ENCODE measurements around the gene AK5.

DNA sequence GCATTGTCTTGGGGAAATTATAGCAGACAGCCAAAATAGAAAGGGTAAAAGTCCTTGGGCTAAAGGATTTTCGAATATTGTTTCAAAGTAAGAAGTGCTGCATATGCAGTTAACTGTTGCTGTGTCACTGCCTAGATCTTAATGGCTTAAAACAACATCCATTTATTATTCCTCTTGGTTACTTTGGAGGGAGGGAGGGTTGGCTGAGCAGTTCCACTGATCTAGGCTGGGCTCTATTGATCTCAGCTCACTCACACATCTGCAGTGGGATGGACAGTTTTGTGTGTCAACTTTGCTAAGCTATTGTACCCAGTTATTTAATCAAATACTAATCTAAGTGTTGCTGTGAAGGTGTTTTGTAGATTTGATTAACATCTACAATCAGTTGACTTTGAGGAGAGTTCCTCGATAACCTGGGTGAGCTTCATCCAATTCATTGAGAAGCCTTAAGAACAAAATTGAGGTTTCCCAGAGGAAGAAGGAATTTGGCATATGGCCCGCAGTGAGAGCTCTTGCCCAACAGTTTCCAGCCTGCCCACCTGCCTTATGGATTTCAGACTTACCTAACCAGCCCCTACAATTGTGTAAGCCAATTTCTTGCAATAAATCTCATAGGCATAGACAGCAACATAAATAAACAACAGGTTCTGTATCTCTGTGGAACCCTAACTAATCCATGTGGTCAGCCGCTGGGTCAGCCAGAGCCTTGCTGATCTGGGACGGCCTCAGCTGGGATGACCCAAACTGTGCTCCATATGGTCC, 187.3 kb downstream of the AK5 start:
- TF ChIP-seq, protein P1, sequence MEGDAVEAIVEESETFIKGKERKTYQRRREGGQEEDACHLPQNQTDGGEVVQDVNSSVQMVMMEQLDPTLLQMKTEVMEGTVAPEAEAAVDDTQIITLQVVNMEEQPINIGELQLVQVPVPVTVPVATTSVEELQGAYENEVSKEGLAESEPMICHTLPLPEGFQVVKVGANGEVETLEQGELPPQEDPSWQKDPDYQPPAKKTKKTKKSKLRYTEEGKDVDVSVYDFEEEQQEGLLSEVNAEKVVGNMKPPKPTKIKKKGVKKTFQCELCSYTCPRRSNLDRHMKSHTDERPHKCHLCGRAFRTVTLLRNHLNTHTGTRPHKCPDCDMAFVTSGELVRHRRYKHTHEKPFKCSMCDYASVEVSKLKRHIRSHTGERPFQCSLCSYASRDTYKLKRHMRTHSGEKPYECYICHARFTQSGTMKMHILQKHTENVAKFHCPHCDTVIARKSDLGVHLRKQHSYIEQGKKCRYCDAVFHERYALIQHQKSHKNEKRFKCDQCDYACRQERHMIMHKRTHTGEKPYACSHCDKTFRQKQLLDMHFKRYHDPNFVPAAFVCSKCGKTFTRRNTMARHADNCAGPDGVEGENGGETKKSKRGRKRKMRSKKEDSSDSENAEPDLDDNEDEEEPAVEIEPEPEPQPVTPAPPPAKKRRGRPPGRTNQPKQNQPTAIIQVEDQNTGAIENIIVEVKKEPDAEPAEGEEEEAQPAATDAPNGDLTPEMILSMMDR (IDR thresholded peaks at IDR 0.05 in 8 of 11, conservative IDR thresholded peaks at IDR 0.05 in 3 of 11), result no peak
- TF ChIP-seq POLR2AphosphoS5 (IDR thresholded peaks at IDR 0.05) (no peak), POLR2A (IDR thresholded peaks at IDR 0.05) (no peak)
